Heart right ventricle (tissue), 16 donors: ENCODE measurements around the gene DIP2C. TPM values are rescaled to one million over a fixed set of nuclear protein-coding genes. Genes with fewer than 3 reads are reported as not detected.

Experiments
- ATAC-seq, 8 donors: fragments of 200-7000 bp; cut with Tn5 transposase; one replicate each; pipeline ENCODE4 v1.9.1; 2020; ENCODE audit warnings: mild to moderate bottlenecking in 8 of 8, moderate library complexity in 8 of 8, moderate number of reproducible peaks in 1 of 8
- DNase-seq, 2 donors: peaks; one replicate each; pipeline ENCODE4 v3.0.0-alpha.2; 2020
- H3K27ac ChIP-seq, 10 donors: fragments of 200-600 bp; sonication (generic) in 2 of 10; one replicate each; pipeline versions ENCODE4 v1.5.0 to v1.8.0; 2020 to 2022; ENCODE audit warnings: mild to moderate bottlenecking in 3 of 10
- H3K27me3 ChIP-seq, 7 donors: fragments of 200-600 bp; one replicate each; pipeline ENCODE4 v1.8.0; 2021 to 2022; ENCODE audit warnings: mild to moderate bottlenecking in 2 of 7
- H3K36me3 ChIP-seq, 9 donors: fragments of 200-600 bp; sonication (generic) in 1 of 9; one replicate each; pipeline versions ENCODE4 v1.5.0 to v1.8.0; 2020 to 2022; ENCODE audit warnings: mild to moderate bottlenecking in 2 of 9
- H3K4me1 ChIP-seq, 9 donors: fragments of 200-600 bp; sonication (generic) in 1 of 9; one replicate each; pipeline versions ENCODE4 v1.5.0 to v1.8.0; 2020 to 2022; ENCODE audit warnings: mild to moderate bottlenecking in 4 of 9
- H3K4me3 ChIP-seq, 10 donors: fragments of 200-600 bp; sonication (generic) in 2 of 10; one replicate each; pipeline versions ENCODE4 v1.5.0 to v1.8.0; 2020 to 2022; ENCODE audit warnings: mild to moderate bottlenecking in 7 of 10, moderate library complexity in 2 of 10
- H3K9me3 ChIP-seq, 11 donors: fragments of 200-600 bp in 10 of 11; sonication (generic) in 2 of 11; one replicate each; pipeline versions ENCODE4 v1.5.0 to v1.8.0; 2013 to 2022; ENCODE audit warnings: mild to moderate bottlenecking in 2 of 11, control low read depth in 1 of 11, moderate library complexity in 1 of 11
- WGBS, 2 donors: extraction: QIAGEN DNeasy Blood & Tissue Kit; methylation state at CpG; one replicate each; pipeline ENCODE4 v1.1.7; 2013; ENCODE audit warnings: inconsistent platforms in 1 of 2; 5-methylcytosine and 5-hydroxymethylcytosine counted together
- intact Hi-C, 10 donors: fragments of 100-400 bp; cut with DNase I; formaldehyde crosslinking; loops; one replicate each; pipeline versions ENCODE4 v1.11.1 to v1.14.2; 2022
- polyA plus RNA-seq, 2 donors: library from polyadenylated mRNA; stranded (reverse); fragments of 200-250 nt; gene quantifications; one replicate each; pipeline ENCODE4 v1.2.3, GENCODE V29; 2013
- total RNA-seq, 10 donors: library from RNA; stranded (reverse); fragmentation: NEBNext Ultra II Directional in 3 of 10; extraction: Animal tissue kit (Norgen Biotek cat#: 25700) in 3 of 10; gene quantifications; one replicate each; pipeline versions ENCODE4 v1.2.1 to v1.2.4, GENCODE V29; 2021 to 2023
- TF ChIP-seq, protein P1 (sequence below), 9 donors: fragments of 200-600 bp; sonication (generic) in 2 of 9; IDR thresholded peaks; one replicate each; pipeline versions ENCODE4 v1.5.0 to v1.8.0; 2021 to 2022; ENCODE audit warnings: antibody characterized with exemption in 9 of 9, mild to moderate bottlenecking in 5 of 9, moderate library complexity in 1 of 9
- donor health status: Arrhythmogenic right ventricular cardiomyopathy.
- donor health status: ischemic (EF 13 %, LVEDD 7.1; RV severe dilation, severe dysfunction).
- donor health status: healthy with polysubstance abuse.
- donor health status: DM: no; HTN: yes; CAD: no.
- donor health status: DM: no; HTN: no; CAD: no.
- donor health status: ischemic (EF 25% LVEDD 6.9; RV normal size, moderate dysfunction).
- donor health status: ischemic (EF 25% LVEDD 5.7; RV mildly dilated, moderate dysfunction).
- donor health status: healthy.
- donor health status: DM: yes; HTN: yes; CAD: no.
- donor health status: Ischemic cardiomyopathy.
- donor health status: ischemic (EF 35%, LVEDD 5.7; RV mildly dilated, moderate dysfunction).
- donor health status: nonischemic (EF 11% LVEDD 7.7; RV severe dilation, severe dysfunction).
- donor health status: DM: yes; HTN: yes; CAD: no.
- donor health status: PGD.
- donor health status: ischemic (EF 29% LVEDD 5.4; RV normal size, mild dysfunction).
- donor health status: nonischemic (EF 23%, LVEDD 6.1; RV moderate dilation, normal function).

The DIP2C gene
- total and polyA plus RNA-seq, 12 donors: 7.1 to 48.2 (median 33.7) TPM

DNA sequence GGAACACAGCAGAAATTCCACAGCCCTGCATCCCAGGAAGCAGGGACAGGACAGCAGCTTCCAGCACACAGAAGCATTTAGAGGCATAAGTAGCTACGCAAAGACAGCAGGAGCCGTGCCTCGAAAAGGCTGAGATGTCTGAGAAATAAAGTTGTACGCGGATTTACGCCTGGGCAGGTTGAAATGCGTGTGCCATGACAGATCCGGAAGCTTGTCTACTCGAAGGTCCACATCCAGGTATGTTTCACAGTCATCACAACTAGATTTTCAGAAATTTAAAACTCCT is 26.1 kb downstream of the DIP2C start:
- intact Hi-C loops: loop anchor here in 1 of 10 donors (10.0 kb wide), 1 partner anchor 149 kb away; no protein-coding TSS in a partner anchor
- no peak overlapping the region for H3K4me3 ChIP-seq
- H3K36me3 ChIP-seq: no peaks in the 10 kb centered on the region
- TF ChIP-seq, protein P1, sequence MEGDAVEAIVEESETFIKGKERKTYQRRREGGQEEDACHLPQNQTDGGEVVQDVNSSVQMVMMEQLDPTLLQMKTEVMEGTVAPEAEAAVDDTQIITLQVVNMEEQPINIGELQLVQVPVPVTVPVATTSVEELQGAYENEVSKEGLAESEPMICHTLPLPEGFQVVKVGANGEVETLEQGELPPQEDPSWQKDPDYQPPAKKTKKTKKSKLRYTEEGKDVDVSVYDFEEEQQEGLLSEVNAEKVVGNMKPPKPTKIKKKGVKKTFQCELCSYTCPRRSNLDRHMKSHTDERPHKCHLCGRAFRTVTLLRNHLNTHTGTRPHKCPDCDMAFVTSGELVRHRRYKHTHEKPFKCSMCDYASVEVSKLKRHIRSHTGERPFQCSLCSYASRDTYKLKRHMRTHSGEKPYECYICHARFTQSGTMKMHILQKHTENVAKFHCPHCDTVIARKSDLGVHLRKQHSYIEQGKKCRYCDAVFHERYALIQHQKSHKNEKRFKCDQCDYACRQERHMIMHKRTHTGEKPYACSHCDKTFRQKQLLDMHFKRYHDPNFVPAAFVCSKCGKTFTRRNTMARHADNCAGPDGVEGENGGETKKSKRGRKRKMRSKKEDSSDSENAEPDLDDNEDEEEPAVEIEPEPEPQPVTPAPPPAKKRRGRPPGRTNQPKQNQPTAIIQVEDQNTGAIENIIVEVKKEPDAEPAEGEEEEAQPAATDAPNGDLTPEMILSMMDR (IDR thresholded peaks at IDR 0.05): no peak
- 88 to 90% methylated on average over 9 of the region's 9 CpGs for WGBS, 2 donors
- no peak for ATAC-seq
- H3K27ac ChIP-seq: no peak overlapping the region
- H3K27me3 ChIP-seq: no peaks in the 10 kb centered on the region
- no peaks in the 10 kb centered on the region for H3K9me3 ChIP-seq
- H3K4me1 ChIP-seq: peaks cover 13 to 67% (median 40%) of the 10 kb centered on the region in 9 donors
- no peak for DNase-seq

DNA sequence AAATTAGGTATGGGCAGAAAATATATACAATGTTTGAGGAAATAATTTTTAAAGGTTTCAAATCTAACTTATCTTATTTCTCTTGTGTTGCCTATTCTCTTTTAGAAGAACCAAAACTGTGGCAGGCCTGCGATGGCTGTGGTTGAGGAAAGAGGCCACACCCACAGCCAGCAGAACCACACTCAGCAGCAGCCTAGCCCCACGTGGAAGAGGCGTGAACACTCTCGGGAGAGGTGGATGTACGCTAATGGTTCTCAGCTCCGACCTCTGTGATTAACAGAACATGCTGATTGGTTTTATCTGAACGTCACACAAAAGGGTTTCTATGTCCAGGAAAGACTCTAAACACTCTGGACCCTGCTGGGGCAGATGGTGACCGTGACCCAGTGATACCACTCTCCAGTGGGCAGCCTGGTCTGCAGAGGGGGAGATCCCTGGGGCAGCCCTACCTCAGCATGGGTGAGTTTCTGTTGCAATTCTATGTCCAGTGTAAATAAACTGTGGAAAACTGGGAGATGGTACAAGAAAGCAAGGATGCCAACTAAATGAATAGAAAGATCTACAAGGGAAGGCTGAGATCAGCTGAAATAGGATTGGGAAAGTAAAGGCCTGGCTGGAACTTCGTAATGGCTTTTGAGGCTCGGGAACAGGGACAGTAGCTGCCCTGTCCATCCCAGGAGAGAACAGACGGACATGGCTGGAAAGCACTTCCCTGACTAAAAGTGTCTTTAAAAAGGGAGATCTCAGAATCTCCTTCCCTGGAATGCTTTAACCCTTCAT is 26.6 kb downstream of the DIP2C start:
- Histone ChIP-seq H3K36me3 (no peaks in the 10 kb centered on the region), H3K4me3 (no peak overlapping the region), H3K27ac (no peak overlapping the region), H3K27me3 (no peaks in the 10 kb centered on the region), H3K4me1 (peaks cover 13 to 69% (median 40%) of the 10 kb centered on the region in 9 donors), H3K9me3 (no peaks in the 10 kb centered on the region)
- intact Hi-C loops: loop anchor here in 1 of 10 donors (10.0 kb wide), 1 partner anchor 148 kb away; no protein-coding TSS in a partner anchor
- ATAC-seq: peak in 2 of 8 donors; percentile 29 to 36
- DNase-seq: no peak
- 68 to 69% methylated on average over 11 of the region's 11 CpGs for WGBS, 2 donors
- TF ChIP-seq, protein P1 (IDR thresholded peaks at IDR 0.05): no peak

DNA sequence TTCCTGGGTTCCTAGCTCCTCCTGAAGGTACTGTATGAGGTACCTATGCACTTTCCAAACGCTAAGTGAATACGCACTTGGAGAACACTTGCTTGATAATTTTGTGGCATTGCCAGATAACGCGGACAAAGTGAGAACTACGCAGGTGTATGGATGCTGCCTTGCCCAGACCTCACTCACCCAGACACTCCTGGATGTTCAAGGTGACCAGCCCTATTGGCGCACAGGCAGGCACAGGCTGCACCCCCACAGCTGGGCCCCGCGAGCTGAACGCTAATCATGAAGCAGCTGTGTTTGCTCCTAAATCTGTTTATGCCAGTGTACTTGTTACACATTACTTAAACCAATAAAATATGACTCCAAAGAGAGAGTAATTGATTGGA is 27.3 kb downstream of the DIP2C start:
- no peak for DNase-seq
- Histone ChIP-seq H3K4me1 (peaks cover 13 to 67% (median 40%) of the 10 kb centered on the region in 9 donors), H3K27ac (peak overlapping the region in 1 of 10 donors; percentile 69), H3K27me3 (no peaks in the 10 kb centered on the region), H3K36me3 (no peaks in the 10 kb centered on the region), H3K9me3 (no peaks in the 10 kb centered on the region), H3K4me3 (no peak overlapping the region)
- TF ChIP-seq, protein P1 (IDR thresholded peaks at IDR 0.05): no peak
- no peak for ATAC-seq
- WGBS, 2 donors: 96% methylated on average over 9 of the region's 9 CpGs
- intact Hi-C loops: loop anchor here in 1 of 10 donors (10.0 kb wide), 1 partner anchor 147 kb away; no protein-coding TSS in a partner anchor

DNA sequence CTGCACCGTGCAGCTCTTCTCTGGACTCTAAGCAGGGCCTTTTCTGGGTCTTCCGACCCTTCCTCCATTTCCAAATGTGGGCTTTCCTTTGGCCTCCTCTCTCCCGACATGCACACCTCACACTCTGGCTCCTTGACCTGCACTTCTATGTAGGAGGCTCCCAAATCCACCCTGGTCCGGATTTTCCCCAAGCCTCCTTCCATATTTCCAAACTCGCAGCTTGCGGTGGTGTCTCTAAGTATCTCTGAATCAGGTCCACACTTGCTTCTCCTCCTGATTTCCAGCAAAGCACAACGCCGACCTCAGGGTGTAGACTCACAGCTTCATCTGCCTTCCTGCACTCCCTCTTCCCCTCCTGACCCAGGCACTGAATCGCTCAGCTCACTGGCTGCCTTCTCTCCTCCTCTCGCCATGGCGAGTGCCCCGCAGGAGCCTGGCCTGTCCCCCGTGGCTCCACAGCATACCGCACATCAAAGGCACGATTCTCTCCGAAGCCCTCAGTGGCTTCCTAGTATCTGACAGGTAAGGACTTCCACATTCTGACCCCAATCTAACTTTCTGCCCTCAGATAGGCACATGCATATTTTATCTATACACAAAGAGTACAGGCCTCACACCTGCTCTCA is 27.8 kb downstream of the DIP2C start:
- 85 to 89% methylated on average over 16 of the region's 16 CpGs for WGBS, 2 donors
- H3K9me3 ChIP-seq: no peaks in the 10 kb centered on the region
- no peak overlapping the region for H3K4me3 ChIP-seq
- DNase-seq: no peak
- peaks cover 13 to 64% (median 40%) of the 10 kb centered on the region in 9 donors for H3K4me1 ChIP-seq
- H3K27me3 ChIP-seq: no peaks in the 10 kb centered on the region
- peak overlapping the region in 7 of 10 donors; percentile 50 to 73 (median 68) for H3K27ac ChIP-seq
- TF ChIP-seq, protein P1 (IDR thresholded peaks at IDR 0.05): no peak
- no peaks in the 10 kb centered on the region for H3K36me3 ChIP-seq
- intact Hi-C loops: loop anchor here in 1 of 10 donors (10.0 kb wide), 1 partner anchor 147 kb away; no protein-coding TSS in a partner anchor
- peak in 3 of 8 donors; percentile 3 to 36 (median 13) for ATAC-seq
